ENCODE data around the gene CYP1A1.

Gene CYP1A1

DNA sequence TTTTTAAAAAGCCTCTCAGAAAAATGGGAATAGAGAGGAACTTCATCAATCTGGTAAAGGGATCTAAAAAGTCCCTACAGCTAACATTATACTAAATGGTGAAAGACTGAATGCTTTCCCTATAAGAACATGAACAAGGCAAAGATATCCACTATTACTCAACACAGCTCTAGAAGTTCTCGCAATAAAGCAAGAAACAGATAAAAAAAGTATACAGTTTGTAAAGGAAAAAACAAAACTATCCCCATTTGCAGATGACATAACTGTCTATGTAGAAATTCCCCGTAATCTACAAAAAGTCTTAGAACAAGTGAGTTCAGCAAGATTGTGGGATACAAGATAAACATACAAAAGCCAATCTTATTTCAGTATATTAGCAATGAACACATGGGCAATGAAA is 44.9 kb downstream of the CYP1A1 start:
- CTCF ChIA-PET: interaction anchor here (0.6 kb wide), 1 partner anchor 10 kb away, joined by 3 read pairs; no protein-coding TSS in a partner anchor

DNA sequence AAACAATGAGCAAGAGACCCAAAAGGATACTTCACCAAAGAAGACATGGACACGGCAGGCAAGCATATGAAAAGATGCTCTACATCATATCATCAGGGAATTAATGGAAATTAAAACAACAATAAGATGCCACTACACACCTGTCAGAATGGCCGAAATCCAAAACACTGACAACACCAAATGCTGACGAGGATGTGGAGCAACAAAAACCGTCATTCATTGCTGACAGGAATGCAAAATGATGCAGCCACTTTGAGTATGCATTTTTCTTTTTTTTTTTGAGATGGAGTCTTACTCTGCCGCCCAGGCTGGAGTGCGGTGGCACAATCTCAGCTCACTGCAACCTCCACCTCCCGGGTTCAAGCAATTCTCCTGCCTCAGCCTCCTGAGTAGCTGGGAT is 48.5 kb downstream of the CYP1A1 start:
- POLR2A ChIA-PET (ENCODE audit: low non-redundant PET): no interaction called here
- TF ChIP-seq, protein P1, sequence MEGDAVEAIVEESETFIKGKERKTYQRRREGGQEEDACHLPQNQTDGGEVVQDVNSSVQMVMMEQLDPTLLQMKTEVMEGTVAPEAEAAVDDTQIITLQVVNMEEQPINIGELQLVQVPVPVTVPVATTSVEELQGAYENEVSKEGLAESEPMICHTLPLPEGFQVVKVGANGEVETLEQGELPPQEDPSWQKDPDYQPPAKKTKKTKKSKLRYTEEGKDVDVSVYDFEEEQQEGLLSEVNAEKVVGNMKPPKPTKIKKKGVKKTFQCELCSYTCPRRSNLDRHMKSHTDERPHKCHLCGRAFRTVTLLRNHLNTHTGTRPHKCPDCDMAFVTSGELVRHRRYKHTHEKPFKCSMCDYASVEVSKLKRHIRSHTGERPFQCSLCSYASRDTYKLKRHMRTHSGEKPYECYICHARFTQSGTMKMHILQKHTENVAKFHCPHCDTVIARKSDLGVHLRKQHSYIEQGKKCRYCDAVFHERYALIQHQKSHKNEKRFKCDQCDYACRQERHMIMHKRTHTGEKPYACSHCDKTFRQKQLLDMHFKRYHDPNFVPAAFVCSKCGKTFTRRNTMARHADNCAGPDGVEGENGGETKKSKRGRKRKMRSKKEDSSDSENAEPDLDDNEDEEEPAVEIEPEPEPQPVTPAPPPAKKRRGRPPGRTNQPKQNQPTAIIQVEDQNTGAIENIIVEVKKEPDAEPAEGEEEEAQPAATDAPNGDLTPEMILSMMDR (conservative IDR thresholded peaks at IDR 0.05; ENCODE audit: low read depth): no peak

More for the DNA sequence above, 44.9 kb downstream of the CYP1A1 start:
- POLR2A ChIA-PET (ENCODE audit: low non-redundant PET): no interaction called here
- TF ChIP-seq, protein P1 (conservative IDR thresholded peaks at IDR 0.05; ENCODE audit: low read depth): no peak
- no peak overlapping the region for H3K27ac ChIP-seq
- no peak for DNase-seq (ENCODE audit: low spot score)

GRCh38 chr15:74674161-74674560 is 51.2 kb downstream of the CYP1A1 start:
- ChIA-PET CTCF (interaction anchor here (0.7 kb wide), 1 partner anchor 147 kb away, joined by 3 read pairs; no protein-coding TSS in a partner anchor), POLR2A (ENCODE audit: low non-redundant PET) (no interaction called here)

More for the DNA sequence above, 48.5 kb downstream of the CYP1A1 start:
- CTCF ChIA-PET: interaction anchor here (0.7 kb wide), 1 partner anchor 17 kb away, joined by 3 read pairs; no protein-coding TSS in a partner anchor
- no peak for DNase-seq (ENCODE audit: low spot score)
- H3K27ac ChIP-seq: no peak overlapping the region

DNA sequence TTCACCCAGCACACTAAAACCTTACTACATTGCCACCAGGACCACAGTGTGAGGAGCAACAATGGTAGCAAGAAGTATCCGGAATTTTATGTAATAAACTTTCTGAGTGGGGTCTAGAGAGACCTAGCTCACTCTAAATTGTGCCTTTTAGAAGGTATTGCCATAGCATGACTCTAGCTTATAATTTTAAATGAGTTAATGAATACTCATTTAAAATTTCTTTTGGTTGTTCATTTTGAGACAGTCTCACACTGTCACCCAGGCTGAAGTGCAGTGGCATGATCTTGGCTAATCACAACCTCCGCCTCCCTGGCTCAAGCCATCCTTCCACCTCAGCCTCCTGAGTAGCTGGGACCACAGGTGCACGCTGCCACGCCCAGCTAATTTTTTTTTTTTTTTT is 55.7 kb downstream of the CYP1A1 start:
- H3K27ac ChIP-seq: no peak overlapping the region
- ChIA-PET POLR2A (ENCODE audit: low non-redundant PET) (no interaction called here), CTCF (interaction anchor here (0.6 to 0.7 kb wide), 2 partner anchors 23 to 93 kb away, joined by 3 read pairs; no protein-coding TSS in a partner anchor)
- TF ChIP-seq, protein P1 (conservative IDR thresholded peaks at IDR 0.05; ENCODE audit: low read depth): no peak
- no peak for DNase-seq (ENCODE audit: low spot score)

More at GRCh38 chr15:74674161-74674560, 51.2 kb downstream of the CYP1A1 start:
- TF ChIP-seq, protein P1 (conservative IDR thresholded peaks at IDR 0.05; ENCODE audit: low read depth): no peak
- DNase-seq (ENCODE audit: low spot score): no peak
- H3K27ac ChIP-seq: no peak overlapping the region

All from RWPE1 (cell line).